ENCODE data around the gene ALG10B. TPM values are rescaled to one million over a fixed set of nuclear protein-coding genes. Genes with fewer than 3 reads are reported as not detected.

ALG10B gene
- total and polyA plus RNA-seq, 2 of the 4 experiments (the other 2 are of a cell fraction): 2.9 to 3.6 TPM

GRCh38 chr12:38374751-38375150, 58.2 kb downstream of the ALG10B start:
- dilution Hi-C loops (cut with HindIII; ENCODE audit: low sequenced_read_pairs, unreplicated experiment) (no loop called here), in situ Hi-C loops (cut with MboI; ENCODE audit: low sequenced_read_pairs) (no loop called here)
- CTCF ChIA-PET: no interaction called here

More at GRCh38 chr12:38374751-38375150, 58.2 kb downstream of the ALG10B start:
- Histone ChIP-seq H3K9ac (ENCODE audit: low read depth, low read length) (no peak overlapping the region), H3K14ac (replicated peaks; ENCODE audit: low read depth, low read length) (no peak overlapping the region), H4K8ac (ENCODE audit: low read depth in 2 of 2, low read length in 2 of 2) (no peak overlapping the region), H2BK15ac (ENCODE audit: low read depth, low read length) (no peak overlapping the region), H2BK20ac (ENCODE audit: low read depth, low read length) (no peak overlapping the region), H3K18ac (ENCODE audit: low read depth, low read length) (no peak overlapping the region), H4K5ac (ENCODE audit: low read depth, low read length) (no peak overlapping the region), H2BK5ac (ENCODE audit: low read depth, low read length, poor library complexity, severe bottlenecking) (no peak overlapping the region), H2AFZ (replicated peaks; ENCODE audit: low read length, poor library complexity) (no peak overlapping the region), H3K56ac (ENCODE audit: extremely low read depth, insufficient read depth, low read length) (no peak overlapping the region), H2AK9ac (replicated peaks; ENCODE audit: low read depth, low read length, poor library complexity) (no peak overlapping the region), H3K23ac (ENCODE audit: low read depth, low read length) (no peak overlapping the region), H4K91ac (ENCODE audit: insufficient read depth, low read depth, low read length) (no peak overlapping the region), H3K27me3 (ENCODE audit: control insufficient read depth, insufficient read depth, low read length) (no peaks in the 10 kb centered on the region), H3K4ac (ENCODE audit: low read depth, low read length) (no peak overlapping the region), H2BK120ac (ENCODE audit: low read depth, low read length) (no peak overlapping the region), H3K9me3 (ENCODE audit: control insufficient read depth, insufficient read depth, low read length) (peaks cover 3% of the 10 kb centered on the region; the same call in 1 of the 2 replicates), H3K36me3 (ENCODE audit: control insufficient read depth, insufficient read depth, low read length) (no peaks in the 10 kb centered on the region), H3K4me1 (ENCODE audit: control insufficient read depth, insufficient read depth, low read length) (no peaks in the 10 kb centered on the region), H3K4me2 (ENCODE audit: low read depth, low read length) (no peak overlapping the region), H3K79me1 (ENCODE audit: low read depth in 1 of 2, low read length in 2 of 2) (no peaks in the 10 kb centered on the region), H2AK5ac (ENCODE audit: low read depth, low read length) (no peak overlapping the region), H4K20me1 (ENCODE audit: insufficient read depth, low read length) (no peaks in the 10 kb centered on the region), H3K9me1 (ENCODE audit: insufficient read depth, low read length) (no peaks in the 10 kb centered on the region), H3K4me3 (ENCODE audit: insufficient read depth, low read depth, low read length) (no peak overlapping the region), H3K27ac (ENCODE audit: insufficient read depth, low read length) (no peak overlapping the region)
- no peak for ATAC-seq (ENCODE audit: low read depth)
- POLR2A ChIA-PET (ENCODE audit: unreplicated experiment): no interaction called here
- intact Hi-C loops (cut with micrococcal nuclease): no loop called here
- BruUV-seq (replicated peaks): no TSS peak
- DNase-seq: no peak
- TF ChIP-seq ELK1 (IDR thresholded peaks at IDR 0.05; ENCODE audit: borderline replicate concordance, low read depth, low read length) (no peak), BHLHE40 (IDR thresholded peaks at IDR 0.05; ENCODE audit: low read depth, low read length) (no peak), USF2 (IDR thresholded peaks at IDR 0.05; ENCODE audit: low read depth, low read length) (no peak), SMC3 (IDR thresholded peaks at IDR 0.05; ENCODE audit: low read depth, low read length) (no peak), RAD21 (IDR thresholded peaks at IDR 0.05; ENCODE audit: low read length) (no peak), RFX5 (IDR thresholded peaks at IDR 0.05; ENCODE audit: low read depth, low read length) (no peak), POLR2A (IDR thresholded peaks at IDR 0.05; ENCODE audit: low read depth, low read length) (no peak), FOS (IDR thresholded peaks at IDR 0.05; ENCODE audit: low read depth, low read length) (no peak), NFE2L2 (IDR thresholded peaks at IDR 0.05; ENCODE audit: low read depth, low read length) (no peak), MXI1 (IDR thresholded peaks at IDR 0.05; ENCODE audit: borderline replicate concordance, low read depth, low read length) (no peak), CHD1 (IDR thresholded peaks at IDR 0.05; ENCODE audit: low read depth, low read length) (no peak), RCOR1 (IDR thresholded peaks at IDR 0.05; ENCODE audit: insufficient replicate concordance, low read length) (no peak), MAFK (IDR thresholded peaks at IDR 0.05; ENCODE audit: low read depth, low read length) (no peak), CTCF (conservative IDR thresholded peaks at IDR 0.05; ENCODE audit: low read depth, low read length) (no peak), MAZ (IDR thresholded peaks at IDR 0.05; ENCODE audit: borderline replicate concordance, low read depth, low read length) (no peak), CEBPB (IDR thresholded peaks at IDR 0.05; ENCODE audit: low read depth, low read length) (no peak)
